Gastroesophageal sphincter (tissue), 4 donors: Measurements from ENCODE around the gene NUDT8. TPM values are rescaled to one million over a fixed set of nuclear protein-coding genes. Genes with fewer than 3 reads are reported as not detected.
A peak's percentile ranks its signal among the peaks of the same experiment; 100 is the strongest.

Experiments used
- ATAC-seq: fragments of 150-250 bp; one replicate; pipeline ENCODE4 v1.9.1; 2016; ENCODE audit warnings: mild to moderate bottlenecking, moderate library complexity
- H3K27ac ChIP-seq, 4 donors: fragments of 200-600 bp; sonication (generic) in 3 of 4; 1 replicate in 3 of 4; 2 replicates in 1 of 4; pipeline ENCODE4 v1.5.1; 2016 to 2019
- H3K27me3 ChIP-seq: fragments of 200-600 bp; sonication (generic); one replicate; pipeline ENCODE4 v1.5.1; 2019
- H3K36me3 ChIP-seq, 2 donors: fragments of 200-600 bp; sonication (generic); one replicate each; pipeline ENCODE4 v1.5.1; 2019; ENCODE audit warnings: control low read depth in 1 of 2
- H3K4me1 ChIP-seq, 3 donors: fragments of 200-600 bp; sonication (generic); 1 replicate in 2 of 3; 2 replicates in 1 of 3; pipeline ENCODE4 v1.5.1; 2016 to 2019; ENCODE audit warnings: control low read depth in 2 of 3
- H3K4me3 ChIP-seq, 2 donors: fragments of 200-600 bp; sonication (generic); one replicate each; pipeline ENCODE4 v1.5.1; 2019; ENCODE audit warnings: mild to moderate bottlenecking in 1 of 2, moderate library complexity in 1 of 2
- H3K9me3 ChIP-seq, 3 donors: fragments of 200-600 bp; sonication (generic); one replicate each; pipeline ENCODE4 v1.5.1; 2017 to 2019; ENCODE audit warnings: control low read depth in 2 of 3
- EP300 ChIP-seq: sonication (generic); formaldehyde crosslinking; IDR thresholded peaks from one replicate; pipeline ENCODE4 v1.6.1; 2017; ENCODE audit warnings: antibody characterized with exemption, mild to moderate bottlenecking
- POLR2A ChIP-seq, 2 donors: fragments of 450-650 bp; IDR thresholded peaks; one replicate each; pipeline ENCODE4 v1.6.1; 2017; ENCODE audit warnings: antibody characterized with exemption in 2 of 2, mild to moderate bottlenecking in 2 of 2, moderate library complexity in 1 of 2
- POLR2AphosphoS5 ChIP-seq: sonication (generic); formaldehyde crosslinking; IDR thresholded peaks from one replicate; pipeline ENCODE4 v1.6.1; 2017; ENCODE audit warnings: antibody characterized with exemption
- WGBS, 2 donors: methylation state at CpG; one replicate each; pipeline ENCODE4 v1.1.5; 2018; ENCODE audit warnings: low coverage in 1 of 2; 5-methylcytosine and 5-hydroxymethylcytosine counted together
- total RNA-seq, 4 donors: library from RNA; depleted of rRNA; stranded (reverse); fragments of >200 nt; gene quantifications; one replicate each; pipeline ENCODE4 v1.1.0, GENCODE V29; 2016
- TF ChIP-seq, protein P1 (sequence below), 4 experiments: fragments of 200-600 bp in 2 of 4; fragments of 450-650 bp in 2 of 4; sonication (generic) in 1 of 4; IDR thresholded peaks; one replicate each; pipeline ENCODE4 v1.5.1; 2017 to 2019; ENCODE audit warnings: antibody characterized with exemption in 4 of 4, mild to moderate bottlenecking in 2 of 4, moderate library complexity in 2 of 4

NUDT8 gene
- total RNA-seq, 4 donors from 2014 or later = 2.4 to 18.5 (median 4.6) TPM

- Histone ChIP-seq H3K4me1 (no peaks in the 10 kb centered on the region), H3K27me3 (peaks cover 33% of the 10 kb centered on the region), H3K36me3 (no peaks in the 10 kb centered on the region), H3K27ac (no peak overlapping the region), H3K9me3 (no peaks in the 10 kb centered on the region), H3K4me3 (no peak overlapping the region)
- no peak for TF ChIP-seq POLR2A (IDR thresholded peaks at IDR 0.05)
- no peak for TF ChIP-seq POLR2AphosphoS5
- no peak for TF ChIP-seq EP300
- TF ChIP-seq, protein P1, sequence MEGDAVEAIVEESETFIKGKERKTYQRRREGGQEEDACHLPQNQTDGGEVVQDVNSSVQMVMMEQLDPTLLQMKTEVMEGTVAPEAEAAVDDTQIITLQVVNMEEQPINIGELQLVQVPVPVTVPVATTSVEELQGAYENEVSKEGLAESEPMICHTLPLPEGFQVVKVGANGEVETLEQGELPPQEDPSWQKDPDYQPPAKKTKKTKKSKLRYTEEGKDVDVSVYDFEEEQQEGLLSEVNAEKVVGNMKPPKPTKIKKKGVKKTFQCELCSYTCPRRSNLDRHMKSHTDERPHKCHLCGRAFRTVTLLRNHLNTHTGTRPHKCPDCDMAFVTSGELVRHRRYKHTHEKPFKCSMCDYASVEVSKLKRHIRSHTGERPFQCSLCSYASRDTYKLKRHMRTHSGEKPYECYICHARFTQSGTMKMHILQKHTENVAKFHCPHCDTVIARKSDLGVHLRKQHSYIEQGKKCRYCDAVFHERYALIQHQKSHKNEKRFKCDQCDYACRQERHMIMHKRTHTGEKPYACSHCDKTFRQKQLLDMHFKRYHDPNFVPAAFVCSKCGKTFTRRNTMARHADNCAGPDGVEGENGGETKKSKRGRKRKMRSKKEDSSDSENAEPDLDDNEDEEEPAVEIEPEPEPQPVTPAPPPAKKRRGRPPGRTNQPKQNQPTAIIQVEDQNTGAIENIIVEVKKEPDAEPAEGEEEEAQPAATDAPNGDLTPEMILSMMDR (IDR thresholded peaks at IDR 0.05) = no peak
- WGBS, 2 donors = 46 to 100% methylated on average over 1 to 6 of the region's 9 CpGs
- ATAC-seq = no peak
Measured at GRCh38 chr11:67654225-67654624, 24.5 kb upstream of the NUDT8 start.

GRCh38 chr11:67652965-67653845 lies 23.5 kb upstream of the NUDT8 start:
- Histone ChIP-seq H3K27ac (no peak overlapping the region), H3K27me3 (peaks cover 43% of the 10 kb centered on the region), H3K9me3 (no peaks in the 10 kb centered on the region), H3K4me1 (no peaks in the 10 kb centered on the region), H3K36me3 (no peaks in the 10 kb centered on the region), H3K4me3 (no peak overlapping the region)
- no peak for TF ChIP-seq EP300
- TF ChIP-seq, protein P1 (IDR thresholded peaks at IDR 0.05) = no peak
- no peak for TF ChIP-seq POLR2AphosphoS5
- TF ChIP-seq POLR2A (IDR thresholded peaks at IDR 0.05) = no peak
- WGBS, 2 donors = 76 to 77% methylated on average over 8 to 11 of the region's 15 CpGs
- ATAC-seq = no peak

DNA sequence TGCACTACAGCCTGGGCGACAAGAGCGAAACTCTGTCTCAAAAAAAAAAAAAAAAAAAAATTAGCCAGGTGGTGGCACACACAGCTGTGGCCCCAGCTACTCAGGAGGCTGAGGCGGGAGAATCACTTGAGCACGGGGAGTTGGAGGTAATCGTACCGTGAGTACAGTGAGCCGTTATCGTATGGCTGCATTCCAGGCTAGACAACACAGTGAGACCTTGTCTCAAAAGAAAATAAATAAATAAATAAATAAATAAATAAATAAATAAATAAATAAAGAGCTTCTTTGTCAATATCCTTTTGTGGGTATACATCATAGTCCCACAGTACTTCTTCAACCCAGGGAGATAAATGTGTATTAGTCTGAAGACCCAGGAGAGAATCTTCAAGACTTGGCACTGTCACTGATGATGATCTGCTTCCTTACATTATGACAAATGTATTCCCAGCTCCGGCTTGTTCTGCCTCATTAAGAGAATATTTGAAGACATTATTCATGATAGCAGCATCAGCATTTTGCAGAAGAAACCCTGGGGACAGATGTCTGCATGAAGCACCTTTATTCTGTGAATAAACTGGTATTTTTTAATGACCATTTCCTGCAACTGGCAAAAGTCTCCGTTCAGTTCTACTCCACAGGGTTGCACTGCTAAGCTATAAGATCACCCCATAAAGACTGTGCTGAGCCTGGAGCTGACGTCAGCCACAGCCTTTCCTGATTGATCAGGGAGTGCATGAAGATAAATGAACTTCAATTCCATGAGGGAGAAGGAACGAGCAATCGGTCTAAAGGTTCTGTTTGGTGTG lies 22.4 kb upstream of the NUDT8 start:
- WGBS, 2 donors = 49 to 52% methylated on average over 11 to 13 of the region's 13 CpGs
- TF ChIP-seq EP300 (no peak), POLR2AphosphoS5 (no peak), POLR2A (IDR thresholded peaks at IDR 0.05) (no peak)
- TF ChIP-seq, protein P1 (IDR thresholded peaks at IDR 0.05) = no peak
- Histone ChIP-seq H3K4me3 (no peak overlapping the region), H3K27me3 (peaks cover 53% of the 10 kb centered on the region), H3K36me3 (no peaks in the 10 kb centered on the region), H3K27ac (no peak overlapping the region), H3K9me3 (no peaks in the 10 kb centered on the region), H3K4me1 (no peaks in the 10 kb centered on the region)
- ATAC-seq = no peak

GRCh38 chr11:67649634-67650510 lies 20.1 kb upstream of the NUDT8 start:
- H3K27me3 ChIP-seq = peaks cover 74% of the 10 kb centered on the region
- H3K4me3 ChIP-seq = peak overlapping the region in 1 of 2 donors; percentile 31
- 92 to 96% methylated on average over 12 to 16 of the region's 22 CpGs for WGBS, 2 donors
- H3K4me1 ChIP-seq = no peaks in the 10 kb centered on the region
- no peak overlapping the region for H3K27ac ChIP-seq
- H3K36me3 ChIP-seq = no peaks in the 10 kb centered on the region
- H3K9me3 ChIP-seq = no peaks in the 10 kb centered on the region
- TF ChIP-seq, protein P1 (IDR thresholded peaks at IDR 0.05) = no peak
- TF ChIP-seq POLR2A (IDR thresholded peaks at IDR 0.05) (no peak), EP300 (no peak), POLR2AphosphoS5 (no peak)
- peak; percentile 33 for ATAC-seq
